Measurements from ENCODE around the gene RAB26. TPM values are rescaled to one million over a fixed set of nuclear protein-coding genes. Genes with fewer than 3 reads are reported as not detected.

Gene RAB26
- total and polyA plus RNA-seq, 2 of the 13 experiments (the other 11 are each of a cell fraction or from before 2014, with no cell fraction given): 0.86 to 3.6 TPM

- TF ChIP-seq ZNF687 (CRISPR knock-in tag; IDR thresholded peaks at IDR 0.05): no peak
- no peak for TF ChIP-seq ZNF790 (CRISPR knock-in tag; IDR thresholded peaks at IDR 0.05; ENCODE audit: borderline replicate concordance)
- no peak for TF ChIP-seq ZNF772 (CRISPR knock-in tag; IDR thresholded peaks at IDR 0.05)
- TF ChIP-seq PRDM4 (CRISPR knock-in tag; IDR thresholded peaks at IDR 0.05; ENCODE audit: borderline replicate concordance): no peak
- TF ChIP-seq NR2C2 (CRISPR knock-in tag; IDR thresholded peaks at IDR 0.05; ENCODE audit: borderline replicate concordance): no peak
Observed at GRCh38 chr16:2156849-2157224, 8.4 kb downstream of the RAB26 start (continued).
